Muscle layer of duodenum (tissue), 2 donors: ENCODE results near the gene SRRD.

Source experiments
- H3K27ac ChIP-seq: one replicate; pipeline ENCODE4 v1.7.0; 2013; ENCODE audit warnings: mild to moderate bottlenecking, low read length
- H3K27me3 ChIP-seq: one replicate; pipeline ENCODE4 v1.7.0; 2013; ENCODE audit warnings: low read depth, mild to moderate bottlenecking, control low read depth, low read length
- H3K36me3 ChIP-seq, 2 donors: one replicate each; pipeline ENCODE4 v1.7.0; 2013; ENCODE audit warnings: low read length in 2 of 2, control low read depth in 1 of 2, mild to moderate bottlenecking in 1 of 2; ENCODE audit not compliant: insufficient read depth in 2 of 2, control insufficient read depth in 1 of 2
- H3K4me1 ChIP-seq, 2 donors: one replicate each; pipeline ENCODE4 v1.7.0; 2013; ENCODE audit warnings: low read length in 2 of 2, mild to moderate bottlenecking in 2 of 2, control low read depth in 1 of 2, moderate library complexity in 1 of 2; ENCODE audit not compliant: insufficient read depth in 2 of 2, control insufficient read depth in 1 of 2
- H3K4me3 ChIP-seq, 2 donors: one replicate each; pipeline ENCODE4 v1.7.0; 2013; ENCODE audit warnings: low read length in 2 of 2, low read depth in 1 of 2, mild to moderate bottlenecking in 1 of 2
- H3K9me3 ChIP-seq, 2 donors: one replicate each; pipeline ENCODE4 v1.7.0; 2013; ENCODE audit warnings: low read length in 2 of 2, control low read depth in 1 of 2, mild to moderate bottlenecking in 1 of 2; ENCODE audit not compliant: control insufficient read depth in 1 of 2
- donor health status: healthy.

SRRD gene

DNA sequence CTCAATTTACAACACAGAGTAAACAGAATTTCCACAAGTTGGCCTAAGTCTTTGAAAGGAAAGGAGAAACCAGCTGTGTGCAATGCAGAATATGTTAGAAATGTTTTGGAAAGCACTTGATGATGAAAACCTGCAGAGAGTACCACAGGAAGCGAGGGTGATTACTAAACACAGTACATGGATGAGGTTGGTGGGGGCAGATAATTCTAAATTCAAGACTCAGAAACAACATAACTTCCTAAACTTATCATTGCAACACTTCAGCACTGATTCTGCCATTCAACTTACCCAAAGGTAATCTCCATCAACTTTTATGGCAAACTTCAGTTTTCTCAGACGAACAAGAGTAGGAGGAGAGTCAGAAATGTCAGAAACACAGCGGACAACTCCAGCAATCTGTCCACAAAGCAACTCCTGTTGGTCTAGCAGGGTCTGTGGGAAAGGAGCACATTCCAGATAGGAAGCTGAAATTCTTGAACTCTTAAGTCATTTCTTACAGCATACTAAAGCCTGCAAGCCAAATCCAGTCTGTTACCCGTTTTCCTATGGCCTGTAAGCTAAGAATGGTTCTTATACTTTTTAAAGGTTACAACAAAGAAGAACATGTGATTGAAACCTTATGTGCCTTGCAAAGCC, 6.9 kb upstream of the SRRD start:
- peaks cover 6 to 29% of the 10 kb centered on the region in 2 donors for H3K4me1 ChIP-seq
- no peak overlapping the region for H3K27ac ChIP-seq
- H3K27me3 ChIP-seq, result no peaks in the 10 kb centered on the region
- H3K4me3 ChIP-seq, result no peak overlapping the region
- peaks cover 30 to 42% of the 10 kb centered on the region in 2 donors for H3K36me3 ChIP-seq
- no peaks in the 10 kb centered on the region for H3K9me3 ChIP-seq

DNA sequence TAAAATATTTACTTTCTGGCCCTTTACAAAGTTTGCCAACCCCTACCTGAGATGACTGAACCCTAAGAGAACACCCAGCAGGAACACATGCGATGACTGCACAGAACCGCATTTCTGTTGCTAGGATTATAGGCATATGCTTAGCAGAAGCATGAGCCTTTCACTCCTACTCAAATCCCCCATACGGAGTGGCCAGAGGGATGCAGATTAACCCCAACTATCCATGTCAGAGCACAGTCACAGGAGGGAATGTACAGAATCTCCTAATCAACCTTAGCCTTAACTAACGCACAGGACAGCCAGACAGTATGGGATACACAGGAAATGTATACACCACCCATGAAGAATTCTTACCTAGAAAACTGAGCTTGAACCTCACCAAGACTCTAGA, 6.3 kb upstream of the SRRD start:
- H3K27me3 ChIP-seq, result no peaks in the 10 kb centered on the region
- H3K4me3 ChIP-seq, result no peak overlapping the region
- peaks cover 6 to 35% of the 10 kb centered on the region in 2 donors for H3K4me1 ChIP-seq
- no peaks in the 10 kb centered on the region for H3K9me3 ChIP-seq
- H3K27ac ChIP-seq, result no peak overlapping the region
- H3K36me3 ChIP-seq, result peaks cover 25 to 37% of the 10 kb centered on the region in 2 donors

DNA sequence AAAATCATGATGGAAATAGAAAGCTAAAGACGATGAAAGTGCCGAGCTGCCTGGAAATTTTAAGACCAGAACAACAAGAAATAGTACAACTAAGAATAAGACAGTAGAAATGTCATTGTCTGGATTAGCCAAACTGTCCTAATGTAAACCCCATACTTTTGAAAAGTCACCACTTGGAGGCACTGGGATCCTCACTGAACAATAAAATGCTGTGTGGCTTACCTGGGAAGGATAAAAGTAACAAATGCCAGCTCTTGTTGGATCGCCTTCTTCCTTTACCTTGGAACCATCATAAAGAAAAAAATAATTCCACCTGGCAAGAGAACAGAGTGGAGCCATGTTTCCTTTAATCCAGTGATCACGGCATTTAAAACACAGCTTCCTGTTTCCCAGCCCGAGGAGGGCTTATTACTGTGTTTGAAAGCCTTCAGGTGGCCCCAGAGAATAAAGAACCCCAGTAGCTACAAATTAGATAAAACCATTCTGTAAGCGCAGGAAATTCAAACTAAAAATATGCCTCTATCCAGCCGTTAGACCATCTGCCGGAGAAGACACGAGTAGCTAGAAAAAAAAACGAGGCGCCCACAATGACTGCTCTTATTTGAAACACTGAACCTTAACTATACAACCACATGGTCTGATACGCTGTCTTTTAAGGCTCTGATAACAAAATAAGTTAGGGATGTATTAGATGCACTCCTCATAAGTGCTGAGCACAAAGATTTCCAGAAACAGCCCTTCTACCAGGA, 4.5 kb upstream of the SRRD start:
- no peaks in the 10 kb centered on the region for H3K27me3 ChIP-seq
- peak overlapping the region; percentile 16 to 25 for H3K4me3 ChIP-seq
- H3K27ac ChIP-seq, result peak overlapping the region; percentile 1
- H3K4me1 ChIP-seq, result peaks cover 9 to 45% of the 10 kb centered on the region in 2 donors
- H3K36me3 ChIP-seq, result peaks cover 14 to 18% of the 10 kb centered on the region in 2 donors
- H3K9me3 ChIP-seq, result no peaks in the 10 kb centered on the region

GRCh38 chr22:26479792-26480610, 3.7 kb upstream of the SRRD start:
- H3K27ac ChIP-seq, result peak overlapping the region; percentile 1
- H3K27me3 ChIP-seq, result no peaks in the 10 kb centered on the region
- no peaks in the 10 kb centered on the region for H3K9me3 ChIP-seq
- H3K4me1 ChIP-seq, result peaks cover 15 to 53% of the 10 kb centered on the region in 2 donors
- H3K4me3 ChIP-seq, result peak overlapping the region; percentile 16 to 25
- H3K36me3 ChIP-seq, result peaks cover 13 to 14% of the 10 kb centered on the region in 2 donors

DNA sequence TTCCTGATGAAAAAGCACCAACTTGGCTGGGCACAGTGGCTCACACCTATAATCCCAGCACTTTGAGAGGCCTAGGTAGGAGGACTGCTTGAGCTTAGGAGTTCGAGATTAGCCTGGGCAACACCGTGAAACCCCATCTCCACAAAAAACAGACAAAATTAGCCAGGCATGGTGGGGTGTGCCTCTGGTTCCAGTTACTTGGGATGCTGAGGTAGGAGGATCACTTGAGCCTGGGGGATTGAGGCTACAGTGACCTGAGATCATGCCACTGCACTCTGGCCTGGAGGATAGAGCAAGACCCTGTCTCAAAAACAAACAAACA, 3.1 kb upstream of the SRRD start:
- H3K27me3 ChIP-seq, result no peaks in the 10 kb centered on the region
- H3K9me3 ChIP-seq, result no peaks in the 10 kb centered on the region
- H3K4me1 ChIP-seq, result peaks cover 15 to 58% of the 10 kb centered on the region in 2 donors
- peaks cover 11 to 14% of the 10 kb centered on the region in 2 donors for H3K36me3 ChIP-seq
- no peak overlapping the region for H3K4me3 ChIP-seq
- no peak overlapping the region for H3K27ac ChIP-seq

DNA sequence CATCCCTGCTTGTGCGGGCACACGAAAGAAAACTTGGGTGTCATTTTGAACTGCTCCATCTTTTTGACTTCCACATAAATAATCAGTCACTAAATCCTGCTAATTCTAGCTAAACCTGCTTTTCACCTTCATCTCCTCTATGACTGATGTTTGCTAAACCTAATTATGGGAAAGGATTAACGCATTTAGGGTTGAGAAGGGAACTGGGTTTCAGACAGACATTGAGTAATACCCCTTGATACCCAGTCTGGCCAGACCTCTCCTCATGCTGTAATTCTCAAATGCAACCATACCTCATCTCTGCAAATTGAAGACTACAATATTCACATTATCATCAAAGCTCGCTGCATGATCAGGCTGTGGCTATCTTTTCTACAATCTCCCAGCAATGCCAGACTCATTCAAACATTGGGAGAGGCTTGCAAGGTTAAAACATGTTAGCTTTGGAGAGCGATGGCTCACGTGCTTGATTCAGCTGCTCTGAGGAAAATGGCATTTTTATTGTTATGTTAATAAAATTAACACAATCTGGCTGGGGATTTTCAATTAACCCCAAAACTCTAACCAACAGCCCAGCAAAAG, 2.5 kb upstream of the SRRD start:
- no peak overlapping the region for H3K27ac ChIP-seq
- no peaks in the 10 kb centered on the region for H3K27me3 ChIP-seq
- no peaks in the 10 kb centered on the region for H3K9me3 ChIP-seq
- H3K4me3 ChIP-seq, result no peak overlapping the region
- peaks cover 15 to 63% of the 10 kb centered on the region in 2 donors for H3K4me1 ChIP-seq
- H3K36me3 ChIP-seq, result peaks cover 9 to 14% of the 10 kb centered on the region in 2 donors

- Histone ChIP-seq H3K36me3 (peaks cover 5 to 11% of the 10 kb centered on the region in 2 donors), H3K9me3 (no peaks in the 10 kb centered on the region), H3K4me3 (no peak overlapping the region), H3K27ac (no peak overlapping the region), H3K27me3 (no peaks in the 10 kb centered on the region), H3K4me1 (peaks cover 15 to 63% of the 10 kb centered on the region in 2 donors)
Measured at GRCh38 chr22:26481694-26482093, 2.0 kb upstream of the SRRD start.

GRCh38 chr22:26482161-26482560, 1.5 kb upstream of the SRRD start:
- H3K27ac ChIP-seq, result no peak overlapping the region
- H3K36me3 ChIP-seq, result peaks cover under 1 to 6% of the 10 kb centered on the region in 2 donors
- H3K9me3 ChIP-seq, result no peaks in the 10 kb centered on the region
- no peak overlapping the region for H3K4me3 ChIP-seq
- peaks cover 15 to 63% of the 10 kb centered on the region in 2 donors for H3K4me1 ChIP-seq
- no peaks in the 10 kb centered on the region for H3K27me3 ChIP-seq

DNA sequence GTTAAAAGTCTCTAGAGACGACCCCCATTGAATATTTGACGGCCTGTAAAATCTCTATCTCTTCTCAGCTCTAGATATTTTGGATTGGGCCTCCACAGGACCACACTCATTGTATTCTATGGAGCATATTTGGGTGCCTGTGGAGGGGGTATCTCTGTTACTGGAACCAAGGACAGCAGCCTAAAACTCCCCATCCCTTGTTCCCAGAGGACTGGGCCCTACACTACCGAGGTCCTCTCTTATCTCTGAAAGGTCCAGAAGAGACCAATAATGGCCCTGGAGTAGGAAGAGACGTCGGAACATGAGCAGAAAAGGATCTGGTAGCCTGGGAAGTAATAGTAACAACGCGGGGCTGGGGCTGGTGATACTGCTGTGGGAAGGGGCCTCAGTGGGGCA, 636 bp upstream of the SRRD start:
- Histone ChIP-seq H3K4me3 (peak overlapping the region; percentile 93 to 94), H3K4me1 (peaks cover 15 to 63% of the 10 kb centered on the region in 2 donors), H3K9me3 (no peaks in the 10 kb centered on the region), H3K36me3 (peaks cover 5 to 6% of the 10 kb centered on the region in 2 donors), H3K27me3 (no peaks in the 10 kb centered on the region), H3K27ac (peak overlapping the region; percentile 91)

GRCh38 chr22:26484360-26484706, 656 bp downstream of the SRRD start:
- H3K36me3 ChIP-seq, result peaks cover 17 to 19% of the 10 kb centered on the region in 2 donors
- peak overlapping the region; percentile 84 for H3K27ac ChIP-seq
- H3K4me3 ChIP-seq, result peak overlapping the region; percentile 93 to 94
- H3K27me3 ChIP-seq, result no peaks in the 10 kb centered on the region
- H3K9me3 ChIP-seq, result no peaks in the 10 kb centered on the region
- H3K4me1 ChIP-seq, result peaks cover 8 to 59% of the 10 kb centered on the region in 2 donors

DNA sequence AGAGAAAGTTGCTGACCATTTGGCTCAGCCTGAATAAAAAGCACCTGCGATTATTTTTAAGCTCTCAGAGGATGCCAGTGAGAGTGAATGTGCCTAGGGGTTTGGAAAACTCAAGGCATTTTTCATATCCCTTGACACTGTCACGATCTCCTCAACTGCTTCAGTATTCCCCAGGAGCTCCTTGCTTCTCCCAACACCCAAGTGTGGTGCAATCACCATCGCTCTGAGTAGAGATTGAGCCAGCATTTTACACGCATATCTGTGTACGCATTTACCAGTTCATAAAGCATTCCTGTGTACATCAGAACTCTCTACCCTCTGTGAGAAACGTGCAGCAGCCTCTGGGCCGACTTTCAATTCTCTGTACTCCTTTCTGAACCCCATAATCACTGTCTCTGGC, 1.3 kb downstream of the SRRD start:
- H3K36me3 ChIP-seq, result peaks cover 24 to 26% of the 10 kb centered on the region in 2 donors
- H3K27me3 ChIP-seq, result no peaks in the 10 kb centered on the region
- no peaks in the 10 kb centered on the region for H3K9me3 ChIP-seq
- no peak overlapping the region for H3K27ac ChIP-seq
- no peak overlapping the region for H3K4me3 ChIP-seq
- H3K4me1 ChIP-seq, result peaks cover 8 to 52% of the 10 kb centered on the region in 2 donors
